Mesenchymal stem cell (in vitro differentiated cells and primary cell): ENCODE measurements around the gene RESF1.

Experiments used
- DNase-seq: peaks from one replicate; pipeline ENCODE4 v3.0.0-alpha.2; 2013
- H2AFZ ChIP-seq: one replicate; pipeline ENCODE4 v1.6.1; 2013; ENCODE audit warnings: low read depth, mild to moderate bottlenecking, control low read depth, inconsistent platforms, low read length, moderate library complexity
- H2AK5ac ChIP-seq: 2 replicates; pipeline ENCODE4 v1.6.1; 2013; ENCODE audit warnings: low read length, moderate library complexity, mild to moderate bottlenecking, inconsistent platforms; ENCODE audit not compliant: severe bottlenecking
- H2BK120ac ChIP-seq: one replicate; pipeline ENCODE4 v1.6.1; 2013; ENCODE audit warnings: low read depth, mild to moderate bottlenecking, inconsistent platforms, low read length, moderate library complexity
- H2BK12ac ChIP-seq, 2 experiments: one replicate each; pipeline ENCODE4 v1.6.1; 2013; ENCODE audit warnings: inconsistent platforms in 2 of 2, low read length in 2 of 2, mild to moderate bottlenecking in 2 of 2, moderate library complexity in 2 of 2, control low read depth in 1 of 2
- H2BK15ac ChIP-seq: one replicate; pipeline ENCODE4 v1.6.1; 2013; ENCODE audit warnings: mild to moderate bottlenecking, low read depth, inconsistent platforms; ENCODE audit not compliant: poor library complexity, severe bottlenecking
- H2BK5ac ChIP-seq: 2 replicates; pipeline ENCODE4 v1.6.1; 2013; ENCODE audit warnings: low read depth, mild to moderate bottlenecking, low read length, control low read depth, inconsistent platforms; ENCODE audit not compliant: poor library complexity, severe bottlenecking
- H3K14ac ChIP-seq, 2 experiments: one replicate each; pipeline ENCODE4 v1.6.1; 2013; ENCODE audit warnings: inconsistent platforms in 2 of 2, low read length in 2 of 2, control low read depth in 1 of 2, mild to moderate bottlenecking in 1 of 2, moderate library complexity in 1 of 2
- H3K18ac ChIP-seq, 2 experiments: one replicate each; pipeline ENCODE4 v1.6.1; 2013; ENCODE audit warnings: inconsistent platforms in 2 of 2, low read length in 2 of 2, control low read depth in 1 of 2, low read depth in 1 of 2, mild to moderate bottlenecking in 1 of 2
- H3K23ac ChIP-seq, 2 experiments: one replicate each; pipeline ENCODE4 v1.6.1; 2013; ENCODE audit warnings: inconsistent platforms in 2 of 2, low read length in 2 of 2, mild to moderate bottlenecking in 2 of 2, moderate library complexity in 2 of 2, control low read depth in 1 of 2
- H3K27ac ChIP-seq: 2 replicates; pipeline ENCODE4 v1.5.1; 2013; ENCODE audit warnings: mild to moderate bottlenecking, moderate library complexity, low read length, control low read depth, inconsistent platforms; ENCODE audit not compliant: poor library complexity, severe bottlenecking
- H3K27me3 ChIP-seq, 2 experiments: 2 replicates each; pipeline versions ENCODE4 v1.6.1 to v1.7.0; 2013; ENCODE audit warnings: low read length in 2 of 2, mild to moderate bottlenecking in 2 of 2, moderate library complexity in 2 of 2, control low read depth in 1 of 2, inconsistent platforms in 1 of 2; ENCODE audit not compliant: control insufficient read depth in 1 of 2, insufficient read depth in 1 of 2
- H3K36me3 ChIP-seq, 2 experiments: 2 replicates each; pipeline versions ENCODE4 v1.6.1 to v1.7.0; 2013; ENCODE audit warnings: low read length in 2 of 2, control low read depth in 1 of 2, inconsistent platforms in 1 of 2, low read depth in 1 of 2, mild to moderate bottlenecking in 1 of 2; ENCODE audit not compliant: insufficient read depth in 2 of 2, control insufficient read depth in 1 of 2
- H3K4ac ChIP-seq, 2 experiments: one replicate each; pipeline ENCODE4 v1.6.1; 2013; ENCODE audit warnings: inconsistent platforms in 2 of 2, low read length in 2 of 2, mild to moderate bottlenecking in 2 of 2, moderate library complexity in 2 of 2, control low read depth in 1 of 2, low read depth in 1 of 2
- H3K4me1 ChIP-seq: 2 replicates; pipeline ENCODE4 v1.6.1; 2013; ENCODE audit warnings: low read depth, low read length, control low read depth; ENCODE audit not compliant: control insufficient read depth, insufficient read depth
- H3K4me2 ChIP-seq: 2 replicates; pipeline ENCODE4 v1.6.1; 2013; ENCODE audit warnings: low read length, mild to moderate bottlenecking, inconsistent platforms; ENCODE audit not compliant: poor library complexity, severe bottlenecking
- H3K4me3 ChIP-seq, 2 experiments: 2 replicates each; pipeline versions ENCODE4 v1.5.1 to v1.7.0; 2013; ENCODE audit warnings: low read length in 2 of 2, mild to moderate bottlenecking in 2 of 2, control low read depth in 1 of 2, low read depth in 1 of 2; ENCODE audit not compliant: insufficient read depth in 1 of 2
- H3K79me1 ChIP-seq: replicated peaks from 2 replicates; pipeline ENCODE4 v1.6.1; 2013; ENCODE audit warnings: mild to moderate bottlenecking, control low read depth, low read length, inconsistent platforms; ENCODE audit not compliant: poor library complexity, severe bottlenecking
- H3K9ac ChIP-seq: 2 replicates; pipeline ENCODE4 v1.7.0; 2013; ENCODE audit warnings: mild to moderate bottlenecking, low read length, moderate library complexity
- H3K9me3 ChIP-seq: 2 replicates; pipeline ENCODE4 v1.7.0; 2013; ENCODE audit warnings: mild to moderate bottlenecking, low read length; ENCODE audit not compliant: control insufficient read depth
- H4K8ac ChIP-seq: one replicate; pipeline ENCODE4 v1.6.1; 2013; ENCODE audit warnings: inconsistent platforms, mild to moderate bottlenecking, low read length, moderate library complexity
- H4K91ac ChIP-seq: one replicate; pipeline ENCODE4 v1.6.1; 2013; ENCODE audit warnings: mild to moderate bottlenecking, low read length, inconsistent platforms
- WGBS: methylation state at CpG from one replicate; pipeline ENCODE4 v1.1.7; 2013; ENCODE audit warnings: mixed read lengths; 5-methylcytosine and 5-hydroxymethylcytosine counted together

The RESF1 gene

DNA sequence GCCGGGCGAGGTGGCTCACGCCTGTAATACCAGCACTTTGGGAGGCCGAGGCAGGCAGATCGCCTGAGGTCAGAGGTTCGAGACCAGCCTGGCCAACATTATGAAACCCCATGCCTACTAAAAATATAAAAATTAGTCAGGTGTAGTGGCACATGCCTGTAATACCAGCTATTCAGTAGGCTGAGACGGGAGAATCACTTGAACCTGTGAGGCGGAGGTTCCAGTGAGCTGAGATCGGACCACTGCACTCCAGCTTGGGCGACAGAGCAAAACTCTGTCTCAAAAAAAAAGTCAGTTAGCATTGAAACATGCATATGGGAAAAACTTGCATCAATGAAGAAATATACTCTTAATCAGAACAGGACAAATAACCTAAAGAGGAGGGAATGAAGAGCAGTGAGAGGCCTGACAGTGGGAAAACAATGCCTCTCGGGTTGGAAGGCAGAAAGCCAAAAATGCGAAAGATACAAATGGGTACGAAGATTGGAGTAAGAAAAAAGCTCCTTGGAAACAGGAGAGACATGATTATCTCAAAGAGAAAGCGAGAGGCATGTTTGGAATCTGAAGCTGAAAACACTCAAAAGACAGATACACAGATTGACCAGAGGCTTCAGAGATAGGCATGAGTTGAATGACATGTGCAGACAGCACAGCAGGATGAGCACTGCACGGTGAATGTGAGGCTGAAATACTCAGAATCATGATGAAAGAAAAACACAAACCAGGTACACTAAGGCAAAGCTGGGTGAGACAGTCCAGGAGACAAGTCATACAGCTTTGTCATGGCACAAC lies 30.6 kb downstream of the RESF1 start:
- no peak overlapping the region for H3K4ac ChIP-seq
- no peak overlapping the region for H4K8ac ChIP-seq
- WGBS, result 90% methylated on average over 10 of the region's 15 CpGs
- H3K27ac ChIP-seq, result peak overlapping the region; percentile 78
- H3K4me3 ChIP-seq, result no peak overlapping the region
- no peak overlapping the region for H3K23ac ChIP-seq
- H3K4me2 ChIP-seq, result no peak overlapping the region
- no peak overlapping the region for H3K18ac ChIP-seq
- peaks cover 3% of the 10 kb centered on the region for H3K4me1 ChIP-seq
- no peak overlapping the region for H2BK12ac ChIP-seq
- no peak overlapping the region for H2AFZ ChIP-seq
- no peaks in the 10 kb centered on the region for H3K9me3 ChIP-seq
- no peak overlapping the region for H2AK5ac ChIP-seq
- H2BK5ac ChIP-seq, result no peak overlapping the region
- peaks cover 15 to 38% of the 10 kb centered on the region in 2 experiments for H3K36me3 ChIP-seq
- H2BK15ac ChIP-seq, result no peak overlapping the region
- no peak overlapping the region for H3K9ac ChIP-seq
- H4K91ac ChIP-seq, result no peak overlapping the region
- H2BK120ac ChIP-seq, result no peak overlapping the region
- H3K27me3 ChIP-seq, result no peaks in the 10 kb centered on the region
- no peak overlapping the region for H3K14ac ChIP-seq
- DNase-seq, result peak; percentile 7
- peaks cover 10% of the 10 kb centered on the region for H3K79me1 ChIP-seq

GRCh38 chr12:31991146-31991545 lies 31.9 kb downstream of the RESF1 start:
- Histone ChIP-seq H3K14ac (no peak overlapping the region), H2BK5ac (no peak overlapping the region), H3K27ac (no peak overlapping the region), H3K36me3 (peaks cover 15 to 44% of the 10 kb centered on the region in 2 experiments), H3K18ac (no peak overlapping the region), H3K4ac (no peak overlapping the region), H3K23ac (no peak overlapping the region), H3K79me1 (peaks cover 10% of the 10 kb centered on the region), H3K4me2 (no peak overlapping the region), H3K9ac (no peak overlapping the region), H3K4me3 (no peak overlapping the region), H2AFZ (no peak overlapping the region), H4K91ac (no peak overlapping the region), H2BK15ac (no peak overlapping the region), H3K9me3 (no peaks in the 10 kb centered on the region), H2BK12ac (no peak overlapping the region), H4K8ac (no peak overlapping the region), H2BK120ac (no peak overlapping the region), H3K4me1 (peaks cover 3% of the 10 kb centered on the region), H3K27me3 (no peaks in the 10 kb centered on the region), H2AK5ac (no peak overlapping the region)
- no peak for DNase-seq
- no CpG with 5 or more reads among the region's 1 CpG for WGBS

GRCh38 chr12:31991815-31992214 lies 32.6 kb downstream of the RESF1 start:
- no peak overlapping the region for H3K4ac ChIP-seq
- H4K91ac ChIP-seq, result no peak overlapping the region
- H2BK12ac ChIP-seq, result no peak overlapping the region
- no peak overlapping the region for H2AK5ac ChIP-seq
- peaks cover 17 to 50% of the 10 kb centered on the region in 2 experiments for H3K36me3 ChIP-seq
- H2BK15ac ChIP-seq, result no peak overlapping the region
- H3K23ac ChIP-seq, result no peak overlapping the region
- no peak overlapping the region for H3K14ac ChIP-seq
- no peak overlapping the region for H3K27ac ChIP-seq
- no peaks in the 10 kb centered on the region for H3K9me3 ChIP-seq
- no peak overlapping the region for H2BK5ac ChIP-seq
- peaks cover 3% of the 10 kb centered on the region for H3K4me1 ChIP-seq
- H3K9ac ChIP-seq, result no peak overlapping the region
- no peak overlapping the region for H3K4me3 ChIP-seq
- DNase-seq, result no peak
- H4K8ac ChIP-seq, result no peak overlapping the region
- no peaks in the 10 kb centered on the region for H3K27me3 ChIP-seq
- H3K4me2 ChIP-seq, result no peak overlapping the region
- no peak overlapping the region for H3K18ac ChIP-seq
- H2BK120ac ChIP-seq, result no peak overlapping the region
- no CpG with 5 or more reads among the region's 2 CpGs for WGBS
- H2AFZ ChIP-seq, result no peak overlapping the region
- peaks cover 10% of the 10 kb centered on the region for H3K79me1 ChIP-seq

- Histone ChIP-seq H3K14ac (no peak overlapping the region), H3K9ac (no peak overlapping the region), H2BK15ac (no peak overlapping the region), H2AFZ (no peak overlapping the region), H3K36me3 (peaks cover 24 to 39% of the 10 kb centered on the region in 2 experiments), H3K18ac (no peak overlapping the region), H3K4me3 (no peak overlapping the region), H2BK5ac (no peak overlapping the region), H4K91ac (no peak overlapping the region), H3K4ac (no peak overlapping the region), H3K27ac (no peak overlapping the region), H3K4me2 (no peak overlapping the region), H2BK12ac (no peak overlapping the region), H3K23ac (no peak overlapping the region), H3K9me3 (no peaks in the 10 kb centered on the region), H2BK120ac (no peak overlapping the region), H2AK5ac (no peak overlapping the region), H3K79me1 (no peaks in the 10 kb centered on the region), H3K27me3 (no peaks in the 10 kb centered on the region), H3K4me1 (no peaks in the 10 kb centered on the region), H4K8ac (no peak overlapping the region)
- DNase-seq, result no peak
- 100% methylated on average over 6 of the region's 6 CpGs for WGBS
These were observed 40.5 kb downstream of the RESF1 start for GRCh38 chr12:31999692-32000091.
